ENCODE measurements around the gene TFDP3. TPM values are rescaled to one million over a fixed set of nuclear protein-coding genes. Genes with fewer than 3 reads are reported as not detected.

The TFDP3 gene
- polyA plus RNA-seq, 6 donors from 2014 or later, result not detected

GRCh38 chrX:133175605-133176004, 42.5 kb downstream of the TFDP3 start:
- peaks cover 0 to 25% (median 0%) of the 10 kb centered on the region in 3 donors for H3K27me3 Mint-ChIP-seq
- DNase-seq, result no peak
- H3K9me3 Mint-ChIP-seq, result peaks cover 0 to 11% (median 2%) of the 10 kb centered on the region in 7 donors
- H3K4me1 Mint-ChIP-seq, result no peaks in the 10 kb centered on the region
- ATAC-seq (ENCODE audit: low read depth in 2 of 2), result no peak
- no peak overlapping the region for H3K27ac Mint-ChIP-seq
- no peak overlapping the region for H3K4me3 Mint-ChIP-seq
- no peaks in the 10 kb centered on the region for H3K36me3 Mint-ChIP-seq

GRCh38 chrX:133175162-133175561, 43.0 kb downstream of the TFDP3 start:
- Mint-ChIP-seq H3K9me3 (peaks cover 0 to 7% (median 0%) of the 10 kb centered on the region in 7 donors), H3K4me3 (no peak overlapping the region), H3K27ac (no peak overlapping the region), H3K27me3 (peaks cover 0 to 29% (median 0%) of the 10 kb centered on the region in 3 donors), H3K4me1 (no peaks in the 10 kb centered on the region), H3K36me3 (no peaks in the 10 kb centered on the region)
- DNase-seq (no peak), ATAC-seq (ENCODE audit: low read depth in 2 of 2) (no peak)

DNA sequence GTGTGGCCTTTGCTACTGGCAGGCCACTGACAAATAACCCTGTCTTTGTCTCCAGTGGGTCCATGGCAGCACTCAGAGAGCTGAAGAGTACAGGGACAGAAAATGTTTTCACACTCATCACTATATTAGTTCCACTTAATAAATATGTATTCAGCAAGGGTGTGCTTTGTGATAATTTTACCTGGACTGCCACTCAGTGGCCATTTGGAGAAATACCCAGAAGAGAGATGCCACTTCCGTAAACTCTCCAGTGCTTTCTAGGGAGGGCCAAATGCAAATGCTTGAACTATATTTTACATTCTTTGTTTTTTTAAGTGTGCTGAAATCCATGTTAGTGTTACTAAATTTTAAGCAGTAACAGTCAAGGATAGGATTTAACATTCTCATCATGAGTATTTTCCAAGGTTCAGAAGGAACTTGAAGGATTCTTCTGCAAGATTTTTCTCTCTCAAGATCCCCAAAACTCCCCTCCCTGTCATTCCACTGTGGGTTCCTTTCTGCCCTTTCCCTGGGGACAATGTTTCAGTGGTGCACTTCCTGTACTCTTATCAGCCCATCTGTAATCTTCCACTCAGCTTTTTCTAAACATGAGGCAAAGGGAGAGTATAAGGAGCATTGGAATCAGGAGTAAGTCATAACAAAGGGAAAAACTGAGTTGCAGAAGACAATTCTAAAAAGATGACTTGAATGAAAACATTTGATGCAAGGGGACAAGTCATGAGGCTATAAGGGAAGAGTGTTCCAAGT, 46.0 kb downstream of the TFDP3 start:
- H3K27me3 Mint-ChIP-seq, result peaks cover 0 to 29% (median 8%) of the 10 kb centered on the region in 3 donors
- peaks cover 0 to 7% (median 3%) of the 10 kb centered on the region in 7 donors for H3K9me3 Mint-ChIP-seq
- DNase-seq (no peak), ATAC-seq (ENCODE audit: low read depth in 2 of 2) (no peak)
- no peaks in the 10 kb centered on the region for H3K4me1 Mint-ChIP-seq
- H3K4me3 Mint-ChIP-seq, result no peak overlapping the region
- no peak overlapping the region for H3K27ac Mint-ChIP-seq
- H3K36me3 Mint-ChIP-seq, result no peaks in the 10 kb centered on the region

Other genes starting within 250 kb of the TFDP3 start
- not detected for gene USP26, start 121.2 kb downstream of the TFDP3 start, polyA plus RNA-seq (ENCODE audit: low read depth in 6 of 6)
- gene GPC4, start 197.1 kb upstream of the TFDP3 start, polyA plus RNA-seq (ENCODE audit: low read depth in 6 of 6), result 1 to 10 TPM in 3 of 6 donors, under 1 TPM in 2, not detected in 1; 0.25 to 1.3 (median 1.1) TPM